Measurements from ENCODE around the gene COL4A1.

The COL4A1 gene

DNA sequence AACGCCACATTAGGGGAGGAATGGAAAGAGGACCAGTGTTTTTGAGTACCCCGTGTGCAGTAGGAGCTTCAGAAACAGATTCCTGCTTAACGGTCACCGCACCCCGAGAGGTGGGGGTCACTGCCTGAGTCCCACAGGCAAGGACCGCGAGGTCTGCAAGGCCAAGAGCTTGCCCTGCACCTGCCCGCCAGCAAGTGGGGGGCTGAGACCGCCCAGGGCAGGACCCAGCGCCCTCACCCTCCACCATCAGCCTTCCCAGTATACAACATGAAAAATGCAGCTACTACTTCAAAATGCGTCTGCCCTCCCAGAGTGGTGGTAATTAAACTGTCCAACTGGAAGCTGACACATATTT is 44.9 kb downstream of the COL4A1 start:
- TF ChIP-seq, protein P1, sequence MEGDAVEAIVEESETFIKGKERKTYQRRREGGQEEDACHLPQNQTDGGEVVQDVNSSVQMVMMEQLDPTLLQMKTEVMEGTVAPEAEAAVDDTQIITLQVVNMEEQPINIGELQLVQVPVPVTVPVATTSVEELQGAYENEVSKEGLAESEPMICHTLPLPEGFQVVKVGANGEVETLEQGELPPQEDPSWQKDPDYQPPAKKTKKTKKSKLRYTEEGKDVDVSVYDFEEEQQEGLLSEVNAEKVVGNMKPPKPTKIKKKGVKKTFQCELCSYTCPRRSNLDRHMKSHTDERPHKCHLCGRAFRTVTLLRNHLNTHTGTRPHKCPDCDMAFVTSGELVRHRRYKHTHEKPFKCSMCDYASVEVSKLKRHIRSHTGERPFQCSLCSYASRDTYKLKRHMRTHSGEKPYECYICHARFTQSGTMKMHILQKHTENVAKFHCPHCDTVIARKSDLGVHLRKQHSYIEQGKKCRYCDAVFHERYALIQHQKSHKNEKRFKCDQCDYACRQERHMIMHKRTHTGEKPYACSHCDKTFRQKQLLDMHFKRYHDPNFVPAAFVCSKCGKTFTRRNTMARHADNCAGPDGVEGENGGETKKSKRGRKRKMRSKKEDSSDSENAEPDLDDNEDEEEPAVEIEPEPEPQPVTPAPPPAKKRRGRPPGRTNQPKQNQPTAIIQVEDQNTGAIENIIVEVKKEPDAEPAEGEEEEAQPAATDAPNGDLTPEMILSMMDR (IDR thresholded peaks at IDR 0.05; ENCODE audit: insufficient read depth, low read depth, low read length, missing control alignments): no peak
- no peak for DNase-seq (ENCODE audit: low read depth)
- H3K4me3 ChIP-seq (ENCODE audit: low read depth, low read length): no peak overlapping the region

DNA sequence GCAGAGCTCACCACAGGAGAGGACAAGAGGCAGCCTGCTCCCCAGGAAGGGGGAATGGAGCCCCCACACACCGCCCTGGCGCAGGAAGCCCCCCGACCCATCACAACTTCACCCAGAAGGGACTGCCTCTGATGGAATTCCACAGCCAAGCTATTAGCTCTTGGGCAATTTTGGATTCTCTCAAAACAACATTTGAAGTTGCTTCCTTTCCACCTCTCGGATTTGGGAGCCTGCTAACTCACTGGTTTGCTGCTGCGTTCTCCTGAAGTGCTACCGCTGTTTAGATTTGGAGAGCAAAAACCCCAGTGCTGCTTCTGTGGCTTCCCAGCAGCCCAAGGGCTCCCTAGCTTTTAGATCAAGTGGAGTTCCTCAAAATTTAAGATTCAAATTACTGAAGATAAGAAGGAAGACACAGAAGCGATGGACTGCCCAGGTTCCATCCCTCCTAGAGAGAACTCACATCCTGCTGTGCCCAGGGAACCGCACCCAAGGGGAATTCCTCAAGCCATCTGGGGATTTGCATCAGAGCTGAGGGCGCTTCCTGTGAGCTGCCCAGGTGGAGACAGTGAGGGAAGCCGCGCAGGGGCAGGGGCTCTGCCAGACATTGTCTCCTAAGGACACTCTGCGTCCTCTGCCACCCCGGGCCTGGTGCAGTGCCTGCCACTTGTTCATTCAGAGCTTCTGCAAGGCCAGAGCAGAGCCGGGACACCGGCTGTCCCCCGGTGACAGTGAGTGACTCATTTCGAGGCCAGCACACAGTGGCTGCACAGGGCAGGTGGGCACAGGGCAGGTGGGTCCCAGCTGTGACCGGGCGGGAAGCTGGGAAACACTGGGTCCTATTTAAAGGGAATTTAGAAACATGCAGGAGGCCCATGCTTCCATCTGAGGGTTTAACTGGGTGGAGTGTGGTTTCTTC is 45.5 kb downstream of the COL4A1 start:
- no peak overlapping the region for H3K4me3 ChIP-seq (ENCODE audit: low read depth, low read length)
- peak; percentile 11 for DNase-seq (ENCODE audit: low read depth)

DNA sequence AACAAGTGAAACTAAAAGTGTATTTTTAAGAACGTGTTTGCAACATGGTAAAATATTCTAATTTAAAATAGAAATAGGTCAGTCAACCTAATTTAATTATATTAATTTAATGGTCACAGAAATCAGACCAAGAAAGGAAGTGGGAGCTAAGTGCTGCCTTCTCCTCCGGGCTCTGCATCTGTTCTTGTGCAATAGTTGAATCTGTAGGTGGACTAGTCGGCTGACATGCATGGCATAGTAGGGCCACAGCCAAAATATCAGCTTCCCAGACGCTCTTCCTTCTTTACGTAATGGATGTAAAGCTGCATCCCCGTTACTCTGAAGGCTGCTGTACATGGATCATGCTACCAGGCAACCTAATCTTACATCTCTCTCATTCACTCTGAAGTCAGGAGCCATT is 47.3 kb downstream of the COL4A1 start:
- DNase-seq (ENCODE audit: low read depth): no peak
- H3K4me3 ChIP-seq (ENCODE audit: low read depth, low read length): no peak overlapping the region
- TF ChIP-seq, protein P1 (IDR thresholded peaks at IDR 0.05; ENCODE audit: insufficient read depth, low read depth, low read length, missing control alignments): no peak

More for the DNA sequence above, 45.5 kb downstream of the COL4A1 start:
- TF ChIP-seq, protein P1 (IDR thresholded peaks at IDR 0.05; ENCODE audit: insufficient read depth, low read depth, low read length, missing control alignments): no peak

DNA sequence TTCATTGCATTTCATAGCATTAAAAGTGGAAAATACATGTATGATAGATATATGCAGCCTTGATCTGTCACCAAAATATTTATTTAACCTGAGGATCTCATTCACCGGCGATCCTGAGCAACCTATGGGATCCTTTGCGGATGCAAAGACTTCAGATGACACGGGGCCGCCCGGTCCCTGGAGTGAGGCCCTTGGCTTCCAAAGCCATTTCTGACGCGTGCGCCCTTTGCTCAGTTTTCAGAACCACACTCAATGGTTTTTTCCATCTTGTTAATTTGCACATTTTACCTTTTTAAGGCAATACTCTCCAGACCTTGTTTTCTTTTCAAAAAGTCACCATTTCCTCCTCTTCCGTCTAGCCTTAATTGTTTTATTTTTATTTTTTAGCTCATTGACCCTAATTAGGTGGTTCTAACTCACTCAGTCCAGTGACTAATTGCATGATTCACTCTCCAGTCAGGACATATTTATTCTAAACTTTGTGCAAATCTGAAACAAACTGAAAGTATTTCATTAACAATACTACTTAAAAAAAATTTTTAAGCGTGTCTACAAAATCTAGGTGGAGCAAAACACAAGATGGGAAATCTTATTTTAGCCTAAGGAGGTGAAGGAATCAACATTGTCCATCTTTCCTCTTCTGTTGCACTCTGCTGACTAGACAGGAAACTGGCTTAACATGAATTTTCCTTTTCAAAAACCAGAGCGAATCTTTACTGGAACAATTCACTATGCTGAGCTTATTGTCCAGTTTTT is 47.9 kb downstream of the COL4A1 start:
- TF ChIP-seq, protein P1 (IDR thresholded peaks at IDR 0.05; ENCODE audit: insufficient read depth, low read depth, low read length, missing control alignments): no peak
- H3K4me3 ChIP-seq (ENCODE audit: low read depth, low read length): no peak overlapping the region
- DNase-seq (ENCODE audit: low read depth): no peak

DNA sequence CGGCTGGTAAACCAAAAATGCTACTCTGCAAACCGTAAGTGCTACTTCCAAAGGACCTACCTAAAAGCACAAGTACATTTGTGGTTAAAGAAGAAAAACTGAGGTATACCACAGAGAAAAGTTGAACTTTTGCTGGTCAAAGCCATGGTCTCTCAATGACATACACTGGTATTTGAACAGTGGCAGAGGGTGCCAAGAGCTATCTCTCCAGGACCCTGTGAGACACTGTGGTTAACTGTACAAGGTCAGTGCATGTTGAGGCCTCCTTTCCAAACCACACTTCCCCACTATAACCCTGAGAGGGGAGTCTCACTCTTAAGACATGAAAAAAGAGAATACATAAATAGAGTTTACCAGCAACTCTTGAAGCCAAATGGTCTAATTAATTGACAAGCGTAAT is 49.5 kb downstream of the COL4A1 start:
- TF ChIP-seq, protein P1 (IDR thresholded peaks at IDR 0.05; ENCODE audit: insufficient read depth, low read depth, low read length, missing control alignments): no peak
- DNase-seq (ENCODE audit: low read depth): peak; percentile 13
- no peak overlapping the region for H3K4me3 ChIP-seq (ENCODE audit: low read depth, low read length)

DNA sequence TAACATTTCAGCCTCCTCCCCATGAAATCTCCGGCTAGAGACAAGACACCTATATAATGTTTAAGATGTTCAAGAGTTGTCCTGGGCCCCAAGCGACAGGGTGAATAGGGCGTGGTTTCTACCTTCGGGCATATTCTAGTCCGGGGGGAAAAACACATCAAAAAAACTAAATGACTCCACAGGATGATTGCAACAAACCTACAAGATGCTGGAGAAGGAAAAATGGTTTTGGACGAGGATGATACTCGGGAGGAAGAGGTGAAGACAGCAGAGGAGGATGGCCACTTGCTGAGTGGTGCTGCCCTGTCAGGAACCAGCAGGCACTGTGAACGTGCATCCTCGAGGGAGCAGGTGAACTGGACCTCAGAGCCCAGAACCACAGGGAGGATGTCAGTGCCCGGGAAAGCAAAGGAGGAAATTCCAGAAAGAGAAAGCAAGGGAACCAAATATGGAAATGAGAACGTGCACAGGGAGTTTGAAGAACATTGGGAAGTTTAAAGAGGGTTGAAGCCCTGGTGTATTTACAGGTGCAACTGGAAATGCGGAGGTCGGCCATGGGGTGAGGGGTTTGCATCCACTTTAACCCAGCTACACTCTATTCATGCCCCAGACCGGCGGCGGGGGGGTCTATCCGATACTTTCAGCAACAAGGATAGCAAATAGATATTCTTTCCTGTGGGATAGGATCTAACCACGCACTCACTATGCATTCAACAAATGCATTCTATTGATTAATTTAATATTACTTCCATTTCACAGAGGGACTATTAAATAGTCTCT is 50.6 kb downstream of the COL4A1 start:
- TF ChIP-seq, protein P1 (IDR thresholded peaks at IDR 0.05; ENCODE audit: insufficient read depth, low read depth, low read length, missing control alignments): no peak
- no peak overlapping the region for H3K4me3 ChIP-seq (ENCODE audit: low read depth, low read length)
- DNase-seq (ENCODE audit: low read depth): no peak
